Measurements from ENCODE around the gene RFC2. TPM values are rescaled to one million over a fixed set of nuclear protein-coding genes. Genes with fewer than 3 reads are reported as not detected.

RFC2 gene
- total RNA-seq, 1 experiment from 2014 or later = 75.6 TPM

DNA sequence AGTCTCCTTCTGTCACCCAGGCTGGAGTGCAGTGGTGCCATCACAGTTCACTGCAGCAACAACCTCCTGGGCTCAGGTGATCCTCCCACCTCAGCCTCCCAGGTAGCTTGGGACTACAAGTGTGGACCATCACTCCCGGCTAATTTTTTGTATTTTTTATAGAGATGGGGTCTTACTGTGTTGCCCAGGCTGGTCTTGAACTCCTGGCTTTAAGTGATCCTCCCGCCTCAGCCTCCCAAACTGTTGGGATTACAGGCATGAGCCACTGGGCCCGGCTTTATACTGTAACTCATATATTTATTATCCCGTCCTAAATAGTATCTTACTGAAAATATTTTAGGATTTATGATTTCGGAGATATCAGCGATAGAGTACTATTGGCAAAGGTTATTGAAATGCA, 69.2 kb downstream of the RFC2 start:
- Mint-ChIP-seq H3K9me3 (ENCODE audit: unreplicated experiment) (no peaks in the 10 kb centered on the region), H3K27me3 (ENCODE audit: insufficient read depth, unreplicated experiment) (no peaks in the 10 kb centered on the region), H3K4me3 (ENCODE audit: unreplicated experiment) (no peak overlapping the region), H3K36me3 (ENCODE audit: insufficient read depth, unreplicated experiment) (peaks cover 98% of the 10 kb centered on the region), H3K4me1 (ENCODE audit: low read depth, unreplicated experiment) (peaks cover 35% of the 10 kb centered on the region), H3K27ac (ENCODE audit: unreplicated experiment) (no peak overlapping the region)
- intact Hi-C loops (cut with micrococcal nuclease; ENCODE audit: unreplicated experiment) = no loop called here
- ChIA-PET POLR2A (interaction anchor here (0.6 kb wide), 1 partner anchor 33 kb away, joined by 3 read pairs; no protein-coding TSS in a partner anchor), CTCF (interaction anchor here (2.6 kb wide), 1 partner anchor 21 kb away, joined by 16 read pairs; no protein-coding TSS in a partner anchor)
- TF ChIP-seq, protein P1, sequence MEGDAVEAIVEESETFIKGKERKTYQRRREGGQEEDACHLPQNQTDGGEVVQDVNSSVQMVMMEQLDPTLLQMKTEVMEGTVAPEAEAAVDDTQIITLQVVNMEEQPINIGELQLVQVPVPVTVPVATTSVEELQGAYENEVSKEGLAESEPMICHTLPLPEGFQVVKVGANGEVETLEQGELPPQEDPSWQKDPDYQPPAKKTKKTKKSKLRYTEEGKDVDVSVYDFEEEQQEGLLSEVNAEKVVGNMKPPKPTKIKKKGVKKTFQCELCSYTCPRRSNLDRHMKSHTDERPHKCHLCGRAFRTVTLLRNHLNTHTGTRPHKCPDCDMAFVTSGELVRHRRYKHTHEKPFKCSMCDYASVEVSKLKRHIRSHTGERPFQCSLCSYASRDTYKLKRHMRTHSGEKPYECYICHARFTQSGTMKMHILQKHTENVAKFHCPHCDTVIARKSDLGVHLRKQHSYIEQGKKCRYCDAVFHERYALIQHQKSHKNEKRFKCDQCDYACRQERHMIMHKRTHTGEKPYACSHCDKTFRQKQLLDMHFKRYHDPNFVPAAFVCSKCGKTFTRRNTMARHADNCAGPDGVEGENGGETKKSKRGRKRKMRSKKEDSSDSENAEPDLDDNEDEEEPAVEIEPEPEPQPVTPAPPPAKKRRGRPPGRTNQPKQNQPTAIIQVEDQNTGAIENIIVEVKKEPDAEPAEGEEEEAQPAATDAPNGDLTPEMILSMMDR (IDR thresholded peaks at IDR 0.05; ENCODE audit: insufficient read depth in 1 of 2, low read depth in 1 of 2, low read length in 1 of 2, severe bottlenecking in 1 of 2, unreplicated experiment in 1 of 2) = no peak
- no peaks in the 10 kb centered on the region for H3K9me3 ChIP-seq
- H3K36me3 ChIP-seq (ENCODE audit: control insufficient read depth, insufficient read depth, low read length) = peaks cover 2% of the 10 kb centered on the region; the same call in 1 of the 2 replicates
- H3K27me3 ChIP-seq (replicated peaks; ENCODE audit: control insufficient read depth, insufficient read depth, low read length) = no peaks in the 10 kb centered on the region
- BruUV-seq (replicated peaks) = no TSS peak
- DNase-seq = no peak
- H3K4me1 ChIP-seq = peaks cover 20% of the 10 kb centered on the region
- no peak overlapping the region for H3K4me3 ChIP-seq (ENCODE audit: low read depth, low read length)

DNA sequence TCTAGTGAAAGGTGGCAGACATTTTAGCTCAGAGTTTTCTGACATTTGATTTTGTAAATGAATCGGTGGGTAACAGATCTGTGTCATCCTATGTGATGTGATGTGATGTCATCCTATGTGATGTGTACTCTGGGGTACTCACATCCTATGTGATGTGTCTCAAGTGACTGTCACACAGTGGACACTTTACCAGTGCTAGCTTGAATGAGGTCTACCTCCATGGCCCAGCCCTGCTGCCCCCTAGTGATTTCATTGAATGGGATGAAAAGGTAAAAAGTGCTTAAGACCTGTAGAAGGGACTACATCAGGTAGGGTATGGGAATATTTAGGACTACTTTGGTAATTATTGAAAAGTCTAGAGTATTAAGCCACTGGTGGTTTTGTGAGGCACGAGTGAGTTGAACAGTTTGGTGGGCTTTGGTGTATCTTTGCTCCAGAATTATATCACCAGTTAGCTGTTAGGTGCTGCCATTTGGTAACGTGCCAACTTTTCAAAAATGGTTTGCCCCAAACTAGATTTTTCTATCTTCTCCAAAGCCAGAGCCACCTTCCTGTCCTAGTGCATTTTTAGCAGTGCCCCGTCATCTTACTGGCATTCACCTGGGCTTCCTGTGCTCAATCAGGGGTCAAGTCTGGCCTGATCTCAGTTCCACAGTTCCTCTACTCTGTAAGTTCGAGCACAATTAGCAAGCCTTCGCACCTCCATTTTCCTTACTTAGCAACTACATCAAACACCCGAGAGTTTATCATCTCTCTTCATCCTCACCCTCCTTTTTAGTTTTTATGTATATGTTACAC, 70.3 kb downstream of the RFC2 start:
- CTCF ChIA-PET = interaction anchor here (0.5 to 2.6 kb wide), 12 partner anchors 8 to 724 kb away, joined by 3 to 16 read pairs (median 4); partner anchors contain the start of genes EIF4H and LIMK1
- Mint-ChIP-seq H3K27me3 (ENCODE audit: insufficient read depth, unreplicated experiment) (no peaks in the 10 kb centered on the region), H3K4me3 (ENCODE audit: unreplicated experiment) (no peak overlapping the region), H3K4me1 (ENCODE audit: low read depth, unreplicated experiment) (peaks cover 39% of the 10 kb centered on the region), H3K27ac (ENCODE audit: unreplicated experiment) (no peak overlapping the region), H3K36me3 (ENCODE audit: insufficient read depth, unreplicated experiment) (peaks cover 95% of the 10 kb centered on the region), H3K9me3 (ENCODE audit: unreplicated experiment) (no peaks in the 10 kb centered on the region)
- peak in 1 of 2 experiments; percentile 59 for DNase-seq
- Histone ChIP-seq H3K9me3 (no peaks in the 10 kb centered on the region), H3K27me3 (replicated peaks; ENCODE audit: control insufficient read depth, insufficient read depth, low read length) (no peaks in the 10 kb centered on the region), H3K4me3 (ENCODE audit: low read depth, low read length) (no peak overlapping the region), H3K4me1 (peaks cover 20% of the 10 kb centered on the region), H3K36me3 (ENCODE audit: control insufficient read depth, insufficient read depth, low read length) (0 out of 2 replicates have a peak, but pooled peaks cover 2% of the 10 kb centered on the region)
- TF ChIP-seq, protein P1 (IDR thresholded peaks at IDR 0.05; ENCODE audit: insufficient read depth in 1 of 2, low read depth in 1 of 2, low read length in 1 of 2, severe bottlenecking in 1 of 2, unreplicated experiment in 1 of 2) = peak; percentile 34 to 55
- intact Hi-C loops (cut with micrococcal nuclease; ENCODE audit: unreplicated experiment) = loop anchor here (5.0 kb wide), 2 partner anchors 117 to 132 kb away; no protein-coding TSS in a partner anchor
- BruUV-seq (replicated peaks) = no TSS peak
- POLR2A ChIA-PET = interaction anchor here (0.5 kb wide), 1 partner anchor 101 kb away, joined by 3 read pairs; the partner anchor contains the start of gene LIMK1

DNA sequence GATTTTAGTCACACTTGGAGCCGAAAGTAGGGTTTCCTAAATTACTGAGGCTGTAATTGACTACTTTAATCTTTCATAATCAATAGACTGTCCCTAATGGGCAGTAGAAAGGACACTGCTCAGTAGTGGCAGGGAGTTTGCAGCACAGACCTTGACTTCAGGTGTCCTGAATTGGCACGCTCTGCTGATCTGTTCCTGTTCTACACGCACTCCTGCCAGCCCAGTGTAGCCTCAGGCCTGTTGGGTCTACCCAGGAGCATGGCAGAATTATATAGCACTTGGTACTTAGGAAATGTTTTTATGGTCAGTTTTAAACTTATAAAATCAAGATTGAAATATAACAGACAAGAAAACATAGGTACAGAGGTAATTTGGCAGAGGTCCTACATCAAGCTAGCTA, 71.1 kb downstream of the RFC2 start:
- Histone ChIP-seq H3K27me3 (replicated peaks; ENCODE audit: control insufficient read depth, insufficient read depth, low read length) (no peaks in the 10 kb centered on the region), H3K36me3 (ENCODE audit: control insufficient read depth, insufficient read depth, low read length) (peaks cover 2% of the 10 kb centered on the region; the same call in 1 of the 2 replicates), H3K4me1 (peaks cover 20% of the 10 kb centered on the region), H3K4me3 (ENCODE audit: low read depth, low read length) (no peak overlapping the region), H3K9me3 (no peaks in the 10 kb centered on the region)
- peak overlapping the region; percentile 4 for H3K27ac Mint-ChIP-seq (ENCODE audit: unreplicated experiment)
- peaks cover 43% of the 10 kb centered on the region for H3K4me1 Mint-ChIP-seq (ENCODE audit: low read depth, unreplicated experiment)
- no peak for DNase-seq
- ChIA-PET POLR2A (interaction anchor here (0.5 kb wide), 1 partner anchor 100 kb away, joined by 3 read pairs; the partner anchor contains the start of gene LIMK1), CTCF (interaction anchor here (0.6 to 2.6 kb wide), 9 partner anchors 8 to 131 kb away, joined by 3 to 16 read pairs (median 6); partner anchors contain the start of genes EIF4H and LIMK1)
- no peaks in the 10 kb centered on the region for H3K9me3 Mint-ChIP-seq (ENCODE audit: unreplicated experiment)
- TF ChIP-seq, protein P1 (IDR thresholded peaks at IDR 0.05; ENCODE audit: insufficient read depth in 1 of 2, low read depth in 1 of 2, low read length in 1 of 2, severe bottlenecking in 1 of 2, unreplicated experiment in 1 of 2) = no peak
- no peak overlapping the region for H3K4me3 Mint-ChIP-seq (ENCODE audit: unreplicated experiment)
- intact Hi-C loops (cut with micrococcal nuclease; ENCODE audit: unreplicated experiment) = loop anchor here (5.0 kb wide), 2 partner anchors 116 to 131 kb away; no protein-coding TSS in a partner anchor
- peaks cover 95% of the 10 kb centered on the region for H3K36me3 Mint-ChIP-seq (ENCODE audit: insufficient read depth, unreplicated experiment)
- BruUV-seq (replicated peaks) = no TSS peak
- H3K27me3 Mint-ChIP-seq (ENCODE audit: insufficient read depth, unreplicated experiment) = no peaks in the 10 kb centered on the region
